ENCODE measurements around the gene PDE5A.
A peak's percentile ranks its signal among the peaks of the same experiment; 100 is the strongest.
"Not testable (repeated sequence)": the region's sequence is repeated elsewhere in the genome, so short reads cannot be mapped to it uniquely, and the experiment has no call there.

Gene PDE5A

DNA sequence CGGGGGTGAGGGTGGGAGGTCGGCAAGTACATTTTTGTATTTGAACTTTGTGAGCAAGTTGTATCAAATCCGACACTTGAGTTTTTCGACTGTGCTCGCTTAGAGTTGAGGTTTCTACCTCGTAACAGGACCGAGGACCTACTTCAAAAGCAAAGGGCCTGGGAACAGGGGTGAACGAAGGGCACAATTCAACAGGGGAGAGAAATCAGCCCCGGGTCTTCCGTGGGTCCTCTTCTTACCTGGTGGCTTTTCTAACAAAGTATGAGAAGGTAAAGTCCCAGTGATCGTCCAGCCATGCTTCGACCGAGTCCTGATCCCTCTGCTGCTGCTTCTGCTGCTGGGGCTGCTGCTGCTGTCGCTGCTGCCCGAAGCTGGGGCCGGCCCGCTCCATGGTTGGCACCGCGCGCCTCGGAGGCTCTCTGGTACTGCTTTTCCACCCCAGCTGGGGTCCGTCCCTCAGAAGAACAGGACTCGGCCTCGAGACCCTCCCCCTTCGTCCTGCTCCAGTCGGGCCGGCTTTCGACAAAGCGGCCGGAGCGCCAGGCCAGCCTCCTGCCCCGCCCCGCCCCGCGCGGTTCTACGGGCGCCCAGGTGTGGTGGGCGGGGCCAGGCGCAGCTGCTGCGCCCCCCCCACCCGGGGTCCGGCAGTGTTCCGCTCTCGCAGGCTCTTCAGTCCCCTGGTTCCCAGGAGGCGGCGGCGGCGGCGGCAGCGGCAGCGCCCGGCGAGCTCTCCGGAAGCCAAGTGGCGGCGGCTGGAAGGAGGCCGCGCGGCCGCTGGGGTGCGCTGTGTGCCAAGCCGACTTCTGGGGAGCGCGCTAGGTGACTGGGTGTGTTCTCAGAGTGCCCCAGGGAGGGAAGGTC lies at the start of gene PDE5A:
TSS of gene PDE5A (minus strand) at position 524 of the 861 bp plus-strand sequence. CDS start at position 391, 133 bp downstream.
- peak; percentile 89 for DNase-seq (ENCODE audit: low spot score)

GRCh38 chr4:119676101-119676500 lies 47.5 kb upstream of the PDE5A start:
- no peak for DNase-seq (ENCODE audit: low spot score)

GRCh38 chr4:119675391-119675790 lies 46.8 kb upstream of the PDE5A start:
- no peak for DNase-seq (ENCODE audit: low spot score)

- no peak for DNase-seq (ENCODE audit: low spot score)
Measured at GRCh38 chr4:119672938-119673337, 44.3 kb upstream of the PDE5A start.

GRCh38 chr4:119672086-119672485 lies 43.5 kb upstream of the PDE5A start:
- DNase-seq (ENCODE audit: low spot score): no peak

- no peak for DNase-seq (ENCODE audit: low spot score)
Measured at GRCh38 chr4:119671205-119671604, 42.6 kb upstream of the PDE5A start.

DNA sequence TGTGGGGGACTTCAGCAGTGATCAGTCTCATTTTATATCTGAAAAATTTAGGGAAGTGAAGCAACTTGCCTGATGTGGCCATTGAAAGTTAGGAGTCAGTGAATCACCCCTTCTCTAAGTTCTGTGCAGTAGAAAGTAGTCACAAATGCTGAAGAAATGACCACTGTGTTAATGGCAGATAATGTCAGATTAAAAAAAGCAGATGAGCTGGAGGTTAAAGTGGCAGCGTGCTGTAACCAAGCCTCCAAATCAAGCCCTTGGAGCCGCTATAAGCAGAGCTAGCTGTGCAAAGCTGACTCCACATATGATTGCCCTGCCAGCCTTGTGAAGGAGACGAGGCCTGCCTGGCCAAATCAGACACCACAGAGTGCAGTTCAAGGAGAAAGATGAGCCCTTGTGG lies 39.2 kb upstream of the PDE5A start:
- no peak for DNase-seq (ENCODE audit: low spot score)

DNA sequence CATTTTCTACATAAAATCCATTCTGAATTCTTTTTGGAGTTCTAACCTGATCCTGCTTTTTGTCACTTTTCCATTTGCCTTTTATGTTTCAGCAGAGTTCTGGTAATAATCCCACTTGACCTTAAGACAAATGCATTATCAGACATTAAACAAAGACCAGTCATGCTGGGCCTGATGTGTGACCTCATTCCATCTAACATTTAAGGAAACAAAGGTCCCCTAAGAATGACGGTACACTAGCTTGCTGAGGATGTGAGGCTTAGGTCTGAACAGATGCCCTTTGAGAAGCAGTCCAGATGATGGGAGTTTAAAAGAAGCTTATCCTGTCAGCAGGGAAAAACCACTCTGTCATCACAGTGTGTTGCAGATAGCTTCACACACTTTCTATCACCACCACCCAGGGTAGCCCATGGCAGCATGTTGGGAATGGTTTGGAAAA lies 38.1 kb upstream of the PDE5A start:
- no peak for DNase-seq (ENCODE audit: low spot score)

GRCh38 chr4:119665752-119666151 lies 37.1 kb upstream of the PDE5A start:
- no peak for DNase-seq (ENCODE audit: low spot score)

- no peak for DNase-seq (ENCODE audit: low spot score)
Measured at GRCh38 chr4:119664168-119664907, 35.7 kb upstream of the PDE5A start.

GRCh38 chr4:119663160-119663788 lies 34.7 kb upstream of the PDE5A start:
- no peak for DNase-seq (ENCODE audit: low spot score)

- not testable (repeated sequence) for DNase-seq (ENCODE audit: low spot score)
Measured at GRCh38 chr4:119662612-119663011, 34.0 kb upstream of the PDE5A start.

DNA sequence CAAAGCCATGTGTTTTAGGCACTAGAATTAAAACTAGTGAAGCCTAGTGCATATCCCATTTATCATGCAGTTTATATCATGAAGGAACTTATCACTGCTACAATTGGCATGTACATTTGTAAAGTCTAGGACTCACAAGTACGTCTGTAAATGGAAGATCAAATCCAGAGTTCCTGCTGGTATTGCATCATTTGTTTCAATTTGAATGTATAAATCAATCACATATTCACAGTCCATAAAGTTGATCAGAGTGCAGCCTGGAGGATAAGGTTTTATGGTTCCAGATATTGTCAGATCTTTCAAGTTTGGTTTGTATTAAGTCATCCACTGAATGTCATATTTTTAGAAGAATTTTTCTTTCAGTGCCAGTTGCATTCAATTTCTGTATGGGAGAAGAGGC lies 32.6 kb upstream of the PDE5A start:
- DNase-seq (ENCODE audit: low spot score): no peak

DNA sequence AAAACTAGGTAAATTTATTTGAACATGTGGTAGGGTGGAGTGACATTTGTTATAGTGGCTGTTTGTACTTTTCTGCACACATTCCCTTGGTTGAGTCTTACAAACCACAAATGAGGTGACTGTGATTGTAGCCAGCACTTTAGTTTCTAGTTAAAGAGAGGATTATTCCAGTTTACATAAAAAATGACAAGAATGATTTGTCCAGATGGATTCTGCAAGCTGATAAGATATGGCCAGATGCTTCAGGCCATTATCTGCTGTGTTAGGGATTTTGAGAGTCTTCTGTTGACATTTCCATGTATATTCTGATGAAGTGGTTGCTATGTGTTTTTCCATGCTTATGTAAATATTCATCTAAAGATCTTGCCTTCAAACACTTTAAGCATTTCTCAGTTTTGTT lies 31.0 kb upstream of the PDE5A start:
- peak; percentile 13 for DNase-seq (ENCODE audit: low spot score)

- no peak for DNase-seq (ENCODE audit: low spot score)
Measured at GRCh38 chr4:119657111-119657611, 28.6 kb upstream of the PDE5A start.

DNA sequence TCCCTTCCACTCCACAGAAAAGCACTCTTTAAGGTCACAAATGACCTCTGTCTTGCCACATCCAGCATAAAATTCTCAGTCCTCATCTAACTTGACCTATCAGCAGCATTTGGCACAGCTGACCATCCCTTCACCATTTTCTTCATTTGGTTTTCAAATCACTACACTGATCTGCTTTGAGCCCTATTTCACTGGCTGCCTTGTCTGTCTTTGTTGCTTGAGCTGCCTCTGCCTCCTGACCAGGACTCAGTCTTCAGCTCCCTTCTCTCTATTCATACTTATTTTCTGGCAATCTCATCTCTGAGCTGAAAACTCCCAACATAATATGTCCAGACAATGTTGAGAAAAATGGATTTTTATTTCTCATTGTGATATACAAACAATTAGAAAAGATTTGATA lies 27.7 kb upstream of the PDE5A start:
- no peak for DNase-seq (ENCODE audit: low spot score)

DNA sequence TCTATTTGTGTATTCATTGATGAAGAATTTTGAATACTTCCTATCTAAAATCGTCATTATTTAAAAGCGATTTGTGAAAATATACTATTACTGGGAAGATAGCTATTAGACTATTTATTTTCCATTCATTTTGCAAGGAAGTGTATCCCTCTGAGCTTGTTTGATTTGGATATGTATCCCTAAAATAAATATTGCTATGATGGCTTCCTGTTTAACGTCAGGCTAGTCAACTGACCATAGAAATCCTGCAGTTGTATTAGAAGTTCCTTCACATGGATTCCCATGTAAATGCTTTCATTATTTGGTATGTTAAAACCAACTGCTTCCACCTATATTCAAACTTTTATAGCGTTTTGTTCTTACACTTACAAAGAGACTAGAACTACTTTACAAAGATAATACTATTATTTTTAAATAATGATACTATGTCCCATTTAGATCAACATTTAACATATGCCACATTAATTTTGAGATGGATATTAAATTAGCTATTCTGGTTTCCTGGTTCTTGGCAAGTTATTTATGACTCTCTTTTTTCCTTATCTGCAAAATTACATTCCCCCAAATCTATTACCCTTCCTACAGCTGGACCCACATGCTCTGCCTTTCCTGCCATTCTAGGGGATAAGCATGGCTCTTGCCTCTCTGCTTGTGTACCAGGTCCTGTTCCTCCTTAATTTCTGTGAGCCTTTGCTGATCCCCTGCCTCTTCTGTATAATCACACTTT lies 26.7 kb upstream of the PDE5A start:
- DNase-seq (ENCODE audit: low spot score): no peak

DNA sequence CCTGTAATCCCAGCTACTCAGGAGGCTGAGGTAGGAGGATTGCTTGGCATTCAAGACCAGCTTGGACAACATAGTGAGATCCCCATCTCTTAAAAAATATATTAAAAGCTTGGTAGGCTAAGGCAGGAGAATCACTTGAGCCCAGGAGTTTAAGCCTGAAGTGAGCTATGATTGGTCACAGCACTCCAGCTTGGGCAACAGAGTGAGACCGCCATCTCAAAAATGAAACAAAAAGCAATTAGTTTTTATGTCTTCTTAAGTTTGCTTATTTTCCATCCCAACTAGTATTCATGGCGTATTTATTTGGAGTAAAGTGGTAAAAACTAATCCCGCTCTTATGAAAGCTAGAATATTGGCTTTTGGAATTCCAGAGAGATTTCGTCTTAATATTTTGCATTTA lies 25.4 kb upstream of the PDE5A start:
- DNase-seq (ENCODE audit: low spot score): no peak

- peak; percentile 36 for DNase-seq (ENCODE audit: low spot score)
Measured at GRCh38 chr4:119652998-119653397, 24.4 kb upstream of the PDE5A start.

DNA sequence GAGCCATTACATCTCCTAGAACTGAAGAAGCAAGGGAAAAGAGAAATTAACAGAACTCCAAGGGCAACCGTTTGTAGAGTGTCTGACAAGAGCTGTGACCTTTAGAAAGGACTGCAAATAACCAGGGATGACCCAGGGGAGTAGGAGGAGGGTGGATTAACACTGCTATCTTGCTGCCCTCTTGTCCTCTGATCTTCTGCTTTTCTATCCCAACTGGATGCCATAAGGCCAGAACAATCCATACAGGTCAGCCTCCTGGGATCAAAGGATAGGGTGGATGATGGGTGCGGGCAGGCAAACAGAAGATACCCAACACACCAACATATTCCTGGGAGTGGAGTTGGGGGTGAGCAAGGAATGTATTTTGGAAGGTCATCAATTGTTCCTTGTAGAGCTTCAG lies 19.8 kb upstream of the PDE5A start:
- no peak for DNase-seq (ENCODE audit: low spot score)

DNA sequence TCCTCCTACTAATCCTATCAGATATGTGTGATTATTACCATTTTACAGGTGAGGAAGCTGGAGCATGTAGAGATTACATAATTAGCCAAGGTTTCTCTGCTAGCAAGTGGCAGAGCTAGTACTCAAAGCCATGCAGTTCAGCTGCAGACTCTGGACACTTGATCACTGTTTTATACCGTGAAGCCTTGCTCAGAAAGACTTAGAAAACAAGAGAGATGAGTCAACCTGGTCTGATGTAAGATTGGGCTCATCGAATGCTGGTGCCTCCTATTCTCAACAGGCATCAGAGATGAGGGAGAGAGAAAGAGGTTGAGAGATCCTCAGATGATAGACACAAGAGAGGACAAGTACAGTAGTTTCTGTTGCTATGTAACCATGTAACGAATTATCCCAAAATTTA lies 19.0 kb upstream of the PDE5A start:
- DNase-seq (ENCODE audit: low spot score): peak; percentile 50
